ENCODE results near the gene TMEM165. TPM values are rescaled to one million over a fixed set of nuclear protein-coding genes. Genes with fewer than 3 reads are reported as not detected.
A peak's percentile ranks its signal among the peaks of the same experiment; 100 is the strongest.

The TMEM165 gene
- total and polyA plus RNA-seq, 10 of the 15 experiments (the other 5 are each of a cell fraction or from before 2014, with no cell fraction given), result 18.3 to 141 (median 81.1) TPM

DNA sequence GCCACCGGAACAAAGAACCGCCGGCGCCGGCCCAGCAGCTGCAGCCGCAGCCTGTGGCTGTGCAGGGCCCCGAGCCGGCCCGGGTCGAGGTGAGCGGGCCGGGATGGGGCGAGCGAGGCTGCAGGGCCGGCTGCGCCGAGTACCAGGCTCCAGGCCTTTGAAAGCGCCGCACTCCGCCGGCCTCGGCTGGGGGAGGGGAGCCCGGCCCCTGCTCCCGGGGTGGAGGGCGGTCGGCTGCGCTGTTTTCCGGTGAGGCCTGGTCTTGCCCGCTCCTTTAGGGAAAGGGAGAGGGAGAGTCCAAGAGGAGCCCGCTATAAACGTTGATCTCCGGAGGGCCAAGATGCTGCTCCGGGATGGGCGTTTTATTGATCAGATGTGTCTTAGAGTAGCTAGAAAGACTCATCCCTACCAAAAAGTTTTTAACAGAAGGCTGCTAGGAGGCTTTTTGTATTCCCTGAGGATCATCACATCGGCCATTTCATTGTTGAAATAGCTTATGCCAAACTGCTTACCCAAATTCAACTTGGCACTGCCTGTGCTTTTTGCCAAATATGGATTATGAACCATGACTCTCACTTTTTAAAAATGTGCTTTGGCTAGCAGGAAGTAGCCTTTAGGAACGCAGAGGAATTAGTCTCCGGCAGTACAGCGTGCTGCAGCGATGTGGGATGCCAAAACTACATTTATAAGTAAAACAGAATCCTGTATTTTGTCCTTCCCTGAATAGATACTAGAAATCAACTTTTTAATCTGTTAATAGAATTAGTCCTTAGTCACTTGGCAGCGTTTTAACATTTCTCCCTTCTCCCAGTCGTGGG, 760 bp downstream of the TMEM165 start (continued):
- TF ChIP-seq, protein P1, sequence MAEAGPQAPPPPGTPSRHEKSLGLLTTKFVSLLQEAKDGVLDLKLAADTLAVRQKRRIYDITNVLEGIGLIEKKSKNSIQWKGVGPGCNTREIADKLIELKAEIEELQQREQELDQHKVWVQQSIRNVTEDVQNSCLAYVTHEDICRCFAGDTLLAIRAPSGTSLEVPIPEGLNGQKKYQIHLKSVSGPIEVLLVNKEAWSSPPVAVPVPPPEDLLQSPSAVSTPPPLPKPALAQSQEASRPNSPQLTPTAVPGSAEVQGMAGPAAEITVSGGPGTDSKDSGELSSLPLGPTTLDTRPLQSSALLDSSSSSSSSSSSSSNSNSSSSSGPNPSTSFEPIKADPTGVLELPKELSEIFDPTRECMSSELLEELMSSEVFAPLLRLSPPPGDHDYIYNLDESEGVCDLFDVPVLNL (IDR thresholded peaks at IDR 0.05; ENCODE audit: low read depth, low read length), result no peak
- TF ChIP-seq, protein P2, sequence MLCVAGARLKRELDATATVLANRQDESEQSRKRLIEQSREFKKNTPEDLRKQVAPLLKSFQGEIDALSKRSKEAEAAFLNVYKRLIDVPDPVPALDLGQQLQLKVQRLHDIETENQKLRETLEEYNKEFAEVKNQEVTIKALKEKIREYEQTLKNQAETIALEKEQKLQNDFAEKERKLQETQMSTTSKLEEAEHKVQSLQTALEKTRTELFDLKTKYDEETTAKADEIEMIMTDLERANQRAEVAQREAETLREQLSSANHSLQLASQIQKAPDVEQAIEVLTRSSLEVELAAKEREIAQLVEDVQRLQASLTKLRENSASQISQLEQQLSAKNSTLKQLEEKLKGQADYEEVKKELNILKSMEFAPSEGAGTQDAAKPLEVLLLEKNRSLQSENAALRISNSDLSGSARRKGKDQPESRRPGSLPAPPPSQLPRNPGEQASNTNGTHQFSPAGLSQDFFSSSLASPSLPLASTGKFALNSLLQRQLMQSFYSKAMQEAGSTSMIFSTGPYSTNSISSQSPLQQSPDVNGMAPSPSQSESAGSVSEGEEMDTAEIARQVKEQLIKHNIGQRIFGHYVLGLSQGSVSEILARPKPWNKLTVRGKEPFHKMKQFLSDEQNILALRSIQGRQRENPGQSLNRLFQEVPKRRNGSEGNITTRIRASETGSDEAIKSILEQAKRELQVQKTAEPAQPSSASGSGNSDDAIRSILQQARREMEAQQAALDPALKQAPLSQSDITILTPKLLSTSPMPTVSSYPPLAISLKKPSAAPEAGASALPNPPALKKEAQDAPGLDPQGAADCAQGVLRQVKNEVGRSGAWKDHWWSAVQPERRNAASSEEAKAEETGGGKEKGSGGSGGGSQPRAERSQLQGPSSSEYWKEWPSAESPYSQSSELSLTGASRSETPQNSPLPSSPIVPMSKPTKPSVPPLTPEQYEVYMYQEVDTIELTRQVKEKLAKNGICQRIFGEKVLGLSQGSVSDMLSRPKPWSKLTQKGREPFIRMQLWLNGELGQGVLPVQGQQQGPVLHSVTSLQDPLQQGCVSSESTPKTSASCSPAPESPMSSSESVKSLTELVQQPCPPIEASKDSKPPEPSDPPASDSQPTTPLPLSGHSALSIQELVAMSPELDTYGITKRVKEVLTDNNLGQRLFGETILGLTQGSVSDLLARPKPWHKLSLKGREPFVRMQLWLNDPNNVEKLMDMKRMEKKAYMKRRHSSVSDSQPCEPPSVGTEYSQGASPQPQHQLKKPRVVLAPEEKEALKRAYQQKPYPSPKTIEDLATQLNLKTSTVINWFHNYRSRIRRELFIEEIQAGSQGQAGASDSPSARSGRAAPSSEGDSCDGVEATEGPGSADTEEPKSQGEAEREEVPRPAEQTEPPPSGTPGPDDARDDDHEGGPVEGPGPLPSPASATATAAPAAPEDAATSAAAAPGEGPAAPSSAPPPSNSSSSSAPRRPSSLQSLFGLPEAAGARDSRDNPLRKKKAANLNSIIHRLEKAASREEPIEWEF (IDR thresholded peaks at IDR 0.05; ENCODE audit: insufficient replicate concordance, low read depth, low read length), result no peak
- no peak for TF ChIP-seq DPF2 (IDR thresholded peaks at IDR 0.05)
- TF ChIP-seq ZNF592 (IDR thresholded peaks at IDR 0.05), result no peak
- TF ChIP-seq, protein P3, sequence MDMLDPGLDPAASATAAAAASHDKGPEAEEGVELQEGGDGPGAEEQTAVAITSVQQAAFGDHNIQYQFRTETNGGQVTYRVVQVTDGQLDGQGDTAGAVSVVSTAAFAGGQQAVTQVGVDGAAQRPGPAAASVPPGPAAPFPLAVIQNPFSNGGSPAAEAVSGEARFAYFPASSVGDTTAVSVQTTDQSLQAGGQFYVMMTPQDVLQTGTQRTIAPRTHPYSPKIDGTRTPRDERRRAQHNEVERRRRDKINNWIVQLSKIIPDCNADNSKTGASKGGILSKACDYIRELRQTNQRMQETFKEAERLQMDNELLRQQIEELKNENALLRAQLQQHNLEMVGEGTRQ (IDR thresholded peaks at IDR 0.05; ENCODE audit: borderline replicate concordance, low read depth, low read length), result no peak
- TF ChIP-seq GATAD2B (conservative IDR thresholded peaks at IDR 0.05; ENCODE audit: low read depth), result 0 out of 2 replicates have a peak, but pooled peaks have one; percentile 74
- no peak for TF ChIP-seq NR2C2 (IDR thresholded peaks at IDR 0.05; ENCODE audit: borderline replicate concordance, control insufficient read depth, insufficient read length, low read depth)
- TF ChIP-seq MLLT1 (IDR thresholded peaks at IDR 0.05), result no peak
- no peak for TF ChIP-seq ELK1 (IDR thresholded peaks at IDR 0.05; ENCODE audit: low read depth, low read length)
- no peak for TF ChIP-seq RB1 (IDR thresholded peaks at IDR 0.05; ENCODE audit: borderline replicate concordance)
- TF ChIP-seq WRNIP1 (IDR thresholded peaks at IDR 0.05; ENCODE audit: borderline replicate concordance, low read depth, low read length), result 0 out of 2 replicates have a peak, but pooled peaks have one; percentile 22
- no peak for TF ChIP-seq RAD51 (IDR thresholded peaks at IDR 0.05)
- TF ChIP-seq SMAD5 (IDR thresholded peaks at IDR 0.05; ENCODE audit: low read depth), result no peak
- no peak for TF ChIP-seq IKZF2 (IDR thresholded peaks at IDR 0.05)
